Psoas muscle (tissue), 8 donors: ENCODE measurements around the gene PLIN4. TPM values are rescaled to one million over a fixed set of nuclear protein-coding genes. Genes with fewer than 3 reads are reported as not detected.

Source experiments
- ATAC-seq, 4 donors: fragments of 200-7000 bp; cut with Tn5 transposase; one replicate each; pipeline ENCODE4 v1.9.1; 2020; ENCODE audit warnings: moderate library complexity in 3 of 4, mild to moderate bottlenecking in 2 of 4
- DNase-seq, 2 donors: peaks; one replicate each; pipeline ENCODE4 v3.0.0-alpha.2; 2020
- H3K27ac ChIP-seq: fragments of 200-600 bp; one replicate; pipeline ENCODE4 v1.8.0; 2022
- H3K27me3 ChIP-seq, 3 donors: fragments of 200-600 bp in 1 of 3; one replicate each; pipeline versions ENCODE4 v1.6.1 to v1.8.0; 2013 to 2022; ENCODE audit warnings: low read length in 2 of 3, mild to moderate bottlenecking in 2 of 3, moderate library complexity in 1 of 3; ENCODE audit not compliant: insufficient read depth in 3 of 3
- H3K36me3 ChIP-seq, 2 donors: fragments of 200-600 bp in 1 of 2; one replicate each; pipeline versions ENCODE4 v1.6.1 to v1.8.0; 2013 to 2022; ENCODE audit warnings: low read depth in 1 of 2, mild to moderate bottlenecking in 1 of 2, moderate library complexity in 1 of 2; ENCODE audit not compliant: insufficient read depth in 1 of 2
- H3K4me1 ChIP-seq: fragments of 200-600 bp; one replicate; pipeline ENCODE4 v1.8.0; 2022
- H3K4me3 ChIP-seq: fragments of 200-600 bp; one replicate; pipeline ENCODE4 v1.8.0; 2022; ENCODE audit warnings: mild to moderate bottlenecking
- H3K9me3 ChIP-seq: fragments of 200-600 bp; one replicate; pipeline ENCODE4 v1.8.0; 2022
- WGBS, 3 donors: extraction: QIAGEN DNeasy Blood & Tissue Kit; methylation state at CpG; one replicate each; pipeline versions ENCODE4 v1.1.6 to v1.1.7; 2013; 5-methylcytosine and 5-hydroxymethylcytosine counted together
- intact Hi-C, 2 donors: fragments of 100-400 bp; cut with DNase I; formaldehyde crosslinking; loops; one replicate each; pipeline versions ENCODE4 v1.11.0 to v1.14.2; 2022
- polyA plus RNA-seq, 3 donors: library from polyadenylated mRNA; stranded (reverse); fragments of 200-250 nt; gene quantifications; one replicate each; pipeline ENCODE4 v1.2.3, GENCODE V29; 2013
- total RNA-seq, 4 donors: library from RNA; stranded (reverse); fragmentation: NEBNext Ultra II Directional in 2 of 4; extraction: Animal tissue kit (Norgen Biotek cat#: 25700) in 2 of 4; gene quantifications; one replicate each; pipeline versions ENCODE4 v1.2.1 to v1.2.4, GENCODE V29; 2021 to 2023
- TF ChIP-seq, protein P1 (sequence below): fragments of 200-600 bp; IDR thresholded peaks from one replicate; pipeline ENCODE4 v1.8.0; 2022; ENCODE audit warnings: antibody characterized with exemption
- donor health status: healthy with polysubstance abuse.
- donor health status: DM: no; HTN: no; CAD: no; lungs with moderate emphysema.
- donor health status: Bipolar disorder and iron deficiency.
- donor health status: healthy.
- donor health status: DM: yes; HTN: yes; CAD: no.
- donor health status: DM: no; HTN: no; CAD: no.
- donor health status: DM: no; HTN: no; CAD: no.
- donor health status: DM: yes; HTN: yes; CAD: no.

PLIN4 gene
- total and polyA plus RNA-seq, 7 donors = 29.0 to 309 (median 115) TPM

DNA sequence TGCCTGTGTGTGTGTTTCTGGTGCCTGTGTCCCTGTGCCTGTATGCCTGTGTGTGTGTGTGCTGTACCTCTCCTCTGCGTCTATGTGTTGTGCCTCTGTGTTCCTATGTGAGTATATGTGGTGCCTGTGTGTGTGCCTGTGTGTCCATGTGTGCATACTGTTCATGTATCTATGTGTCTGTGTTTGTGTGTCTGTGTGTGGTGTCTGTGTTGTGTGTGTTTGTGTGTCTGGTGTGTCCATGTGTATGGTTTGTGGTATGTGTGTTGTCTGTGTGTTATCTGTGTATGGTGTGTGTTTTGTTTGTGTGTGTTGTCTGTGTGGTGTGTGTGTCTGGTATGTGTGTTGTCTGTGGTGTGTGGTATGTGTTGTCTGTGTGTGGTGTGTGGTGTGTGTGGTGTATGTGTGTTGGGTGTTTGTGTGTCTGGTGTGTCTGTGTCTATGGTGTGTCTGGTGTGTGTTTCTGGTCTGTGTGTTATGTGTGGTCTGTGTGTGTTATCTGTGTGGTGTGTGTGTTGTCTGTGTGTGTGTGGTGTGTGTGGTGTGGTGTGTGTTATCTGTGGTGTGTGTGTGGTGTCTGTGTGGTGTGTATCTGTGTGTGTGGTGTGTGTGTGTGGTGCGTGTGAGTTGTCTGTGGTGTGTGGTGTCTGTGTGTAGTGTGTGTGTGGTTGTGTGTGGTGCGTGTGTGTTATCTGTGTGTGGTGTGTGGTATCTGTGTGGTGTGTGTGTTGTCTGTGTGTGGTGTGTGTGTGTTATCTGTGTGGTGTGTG is 25.8 kb downstream of the PLIN4 start:
- Histone ChIP-seq H3K4me1 (no peaks in the 10 kb centered on the region), H3K9me3 (no peaks in the 10 kb centered on the region), H3K27ac (no peak overlapping the region), H3K4me3 (no peak overlapping the region), H3K27me3 (no peaks in the 10 kb centered on the region), H3K36me3 (peaks cover 4 to 69% of the 10 kb centered on the region in 2 donors)
- ATAC-seq (no peak), DNase-seq (no peak)
- TF ChIP-seq, protein P1, sequence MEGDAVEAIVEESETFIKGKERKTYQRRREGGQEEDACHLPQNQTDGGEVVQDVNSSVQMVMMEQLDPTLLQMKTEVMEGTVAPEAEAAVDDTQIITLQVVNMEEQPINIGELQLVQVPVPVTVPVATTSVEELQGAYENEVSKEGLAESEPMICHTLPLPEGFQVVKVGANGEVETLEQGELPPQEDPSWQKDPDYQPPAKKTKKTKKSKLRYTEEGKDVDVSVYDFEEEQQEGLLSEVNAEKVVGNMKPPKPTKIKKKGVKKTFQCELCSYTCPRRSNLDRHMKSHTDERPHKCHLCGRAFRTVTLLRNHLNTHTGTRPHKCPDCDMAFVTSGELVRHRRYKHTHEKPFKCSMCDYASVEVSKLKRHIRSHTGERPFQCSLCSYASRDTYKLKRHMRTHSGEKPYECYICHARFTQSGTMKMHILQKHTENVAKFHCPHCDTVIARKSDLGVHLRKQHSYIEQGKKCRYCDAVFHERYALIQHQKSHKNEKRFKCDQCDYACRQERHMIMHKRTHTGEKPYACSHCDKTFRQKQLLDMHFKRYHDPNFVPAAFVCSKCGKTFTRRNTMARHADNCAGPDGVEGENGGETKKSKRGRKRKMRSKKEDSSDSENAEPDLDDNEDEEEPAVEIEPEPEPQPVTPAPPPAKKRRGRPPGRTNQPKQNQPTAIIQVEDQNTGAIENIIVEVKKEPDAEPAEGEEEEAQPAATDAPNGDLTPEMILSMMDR = no peak
- 95 to 97% (median 96%) methylated on average over 3 of the region's 3 CpGs for WGBS, 3 donors
- intact Hi-C loops = no loop called here

DNA sequence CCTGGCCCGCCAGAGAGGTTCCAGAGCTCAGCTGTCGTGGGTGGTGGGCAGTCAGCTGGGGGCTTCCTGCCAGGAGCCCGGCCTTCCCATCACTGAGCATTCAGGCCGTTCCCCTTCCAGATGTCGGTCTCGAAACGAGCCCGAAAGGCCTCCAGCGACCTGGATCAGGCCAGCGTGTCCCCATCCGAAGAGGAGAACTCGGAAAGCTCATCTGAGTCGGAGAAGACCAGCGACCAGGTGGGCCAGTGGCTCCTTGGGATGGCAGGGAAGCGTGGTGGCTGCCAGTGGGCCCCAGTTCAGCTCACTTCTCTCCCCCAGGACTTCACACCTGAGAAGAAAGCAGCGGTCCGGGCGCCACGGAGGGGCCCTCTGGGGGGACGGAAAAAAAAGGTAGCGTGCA is 26.8 kb downstream of the PLIN4 start:
- TF ChIP-seq, protein P1 = no peak
- Histone ChIP-seq H3K4me3 (no peak overlapping the region), H3K27me3 (no peaks in the 10 kb centered on the region), H3K4me1 (no peaks in the 10 kb centered on the region), H3K27ac (no peak overlapping the region), H3K36me3 (peaks cover 4 to 58% of the 10 kb centered on the region in 2 donors), H3K9me3 (no peaks in the 10 kb centered on the region)
- no peak for DNase-seq
- ATAC-seq = no peak
- 97 to 99% (median 97%) methylated on average over 21 of the region's 21 CpGs for WGBS, 3 donors
- intact Hi-C loops = no loop called here

GRCh38 chr19:4488496-4488895 is 29.8 kb downstream of the PLIN4 start:
- ATAC-seq (no peak), DNase-seq (no peak)
- WGBS, 3 donors = 90 to 94% (median 93%) methylated on average over 27 to 29 of the region's 29 CpGs

GRCh38 chr19:4487572-4487971 is 30.7 kb downstream of the PLIN4 start:
- H3K27ac ChIP-seq = no peak overlapping the region
- H3K9me3 ChIP-seq = no peaks in the 10 kb centered on the region
- no peak overlapping the region for H3K4me3 ChIP-seq
- DNase-seq = no peak
- no peak for ATAC-seq
- TF ChIP-seq, protein P1 = no peak
- H3K27me3 ChIP-seq = no peaks in the 10 kb centered on the region
- 82 to 87% (median 83%) methylated on average over 11 of the region's 11 CpGs for WGBS, 3 donors
- no peaks in the 10 kb centered on the region for H3K4me1 ChIP-seq
- peaks cover 0 to 47% of the 10 kb centered on the region in 2 donors for H3K36me3 ChIP-seq
- intact Hi-C loops = no loop called here

More at GRCh38 chr19:4488496-4488895, 29.8 kb downstream of the PLIN4 start:
- no peaks in the 10 kb centered on the region for H3K9me3 ChIP-seq
- H3K27me3 ChIP-seq = no peaks in the 10 kb centered on the region
- H3K4me3 ChIP-seq = no peak overlapping the region
- H3K4me1 ChIP-seq = no peaks in the 10 kb centered on the region
- H3K27ac ChIP-seq = no peak overlapping the region
- H3K36me3 ChIP-seq = peaks cover 0 to 43% of the 10 kb centered on the region in 2 donors
- TF ChIP-seq, protein P1 = no peak
- intact Hi-C loops = no loop called here
